ENCODE data around the gene PCOLCE2. TPM values are rescaled to one million over a fixed set of nuclear protein-coding genes. Genes with fewer than 3 reads are reported as not detected.

Gene PCOLCE2
- total RNA-seq, 4 donors from 2014 or later, result 2.3 to 3.2 (median 2.5) TPM; not detected in 1

GRCh38 chr3:142852009-142852408 lies 36.9 kb downstream of the PCOLCE2 start:
- DNase-seq, result no peak
- Histone ChIP-seq H3K36me3 (no peaks in the 10 kb centered on the region), H3K9me3 (no peaks in the 10 kb centered on the region), H3K27me3 (no peaks in the 10 kb centered on the region), H3K4me3 (no peak overlapping the region), H3K27ac (no peak overlapping the region), H3K4me1 (no peaks in the 10 kb centered on the region)
- no peak for TF ChIP-seq POLR2A (IDR thresholded peaks at IDR 0.05)
- TF ChIP-seq, protein P1, sequence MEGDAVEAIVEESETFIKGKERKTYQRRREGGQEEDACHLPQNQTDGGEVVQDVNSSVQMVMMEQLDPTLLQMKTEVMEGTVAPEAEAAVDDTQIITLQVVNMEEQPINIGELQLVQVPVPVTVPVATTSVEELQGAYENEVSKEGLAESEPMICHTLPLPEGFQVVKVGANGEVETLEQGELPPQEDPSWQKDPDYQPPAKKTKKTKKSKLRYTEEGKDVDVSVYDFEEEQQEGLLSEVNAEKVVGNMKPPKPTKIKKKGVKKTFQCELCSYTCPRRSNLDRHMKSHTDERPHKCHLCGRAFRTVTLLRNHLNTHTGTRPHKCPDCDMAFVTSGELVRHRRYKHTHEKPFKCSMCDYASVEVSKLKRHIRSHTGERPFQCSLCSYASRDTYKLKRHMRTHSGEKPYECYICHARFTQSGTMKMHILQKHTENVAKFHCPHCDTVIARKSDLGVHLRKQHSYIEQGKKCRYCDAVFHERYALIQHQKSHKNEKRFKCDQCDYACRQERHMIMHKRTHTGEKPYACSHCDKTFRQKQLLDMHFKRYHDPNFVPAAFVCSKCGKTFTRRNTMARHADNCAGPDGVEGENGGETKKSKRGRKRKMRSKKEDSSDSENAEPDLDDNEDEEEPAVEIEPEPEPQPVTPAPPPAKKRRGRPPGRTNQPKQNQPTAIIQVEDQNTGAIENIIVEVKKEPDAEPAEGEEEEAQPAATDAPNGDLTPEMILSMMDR (IDR thresholded peaks at IDR 0.05), result no peak

- H3K36me3 ChIP-seq, result no peaks in the 10 kb centered on the region
- TF ChIP-seq POLR2A (IDR thresholded peaks at IDR 0.05), result no peak
- TF ChIP-seq, protein P1 (IDR thresholded peaks at IDR 0.05), result no peak
- DNase-seq, result no peak
These were observed 38.4 kb downstream of the PCOLCE2 start for GRCh38 chr3:142850395-142851023.

GRCh38 chr3:142849148-142849547 lies 39.7 kb downstream of the PCOLCE2 start:
- Histone ChIP-seq H3K4me1 (no peaks in the 10 kb centered on the region), H3K27ac (no peak overlapping the region), H3K36me3 (no peaks in the 10 kb centered on the region), H3K4me3 (no peak overlapping the region), H3K9me3 (no peaks in the 10 kb centered on the region), H3K27me3 (no peaks in the 10 kb centered on the region)
- TF ChIP-seq, protein P1 (IDR thresholded peaks at IDR 0.05), result no peak
- no peak for TF ChIP-seq POLR2A (IDR thresholded peaks at IDR 0.05)
- DNase-seq, result no peak

More at GRCh38 chr3:142850395-142851023, 38.4 kb downstream of the PCOLCE2 start:
- H3K9me3 ChIP-seq, result no peaks in the 10 kb centered on the region
- no peaks in the 10 kb centered on the region for H3K27me3 ChIP-seq
- no peak overlapping the region for H3K27ac ChIP-seq
- no peaks in the 10 kb centered on the region for H3K4me1 ChIP-seq
- H3K4me3 ChIP-seq, result no peak overlapping the region

- no peaks in the 10 kb centered on the region for H3K4me1 ChIP-seq
- no peaks in the 10 kb centered on the region for H3K36me3 ChIP-seq
- no peaks in the 10 kb centered on the region for H3K27me3 ChIP-seq
- H3K4me3 ChIP-seq, result no peak overlapping the region
- H3K27ac ChIP-seq, result no peak overlapping the region
- DNase-seq, result no peak
- TF ChIP-seq, protein P1 (IDR thresholded peaks at IDR 0.05), result no peak
- no peak for TF ChIP-seq POLR2A (IDR thresholded peaks at IDR 0.05)
- no peaks in the 10 kb centered on the region for H3K9me3 ChIP-seq
These were observed 41.9 kb downstream of the PCOLCE2 start for GRCh38 chr3:142846779-142847577.

- no peak for DNase-seq
- H3K27me3 ChIP-seq, result no peaks in the 10 kb centered on the region
- no peak overlapping the region for H3K4me3 ChIP-seq
- no peaks in the 10 kb centered on the region for H3K4me1 ChIP-seq
- no peak overlapping the region for H3K27ac ChIP-seq
- no peaks in the 10 kb centered on the region for H3K36me3 ChIP-seq
- no peak for TF ChIP-seq POLR2A (IDR thresholded peaks at IDR 0.05)
- TF ChIP-seq, protein P1 (IDR thresholded peaks at IDR 0.05), result peak in 4 of 6 experiments; percentile 21 to 50 (median 42)
- H3K9me3 ChIP-seq, result no peaks in the 10 kb centered on the region
These were observed 44.4 kb downstream of the PCOLCE2 start for GRCh38 chr3:142844339-142844977.
